Cardiac muscle cell (in vitro differentiated cells and primary cell): Measurements from ENCODE around the gene PRKAR1B. TPM values are rescaled to one million over a fixed set of nuclear protein-coding genes. Genes with fewer than 3 reads are reported as not detected.

ENCODE experiments used
- DNase-seq, 2 donors: peaks; one replicate each; pipeline versions ENCODE4 v3.0.0 to v3.0.0-alpha.2; 2010 to 2017; ENCODE audit warnings: low read depth in 1 of 2, low spot score in 1 of 2
- H3K27ac ChIP-seq: fragments of 200-600 bp; sonication (generic); 2 replicates; pipeline ENCODE4 v1.5.1; 2016
- H3K27me3 ChIP-seq: fragments of 200-600 bp; sonication (generic); 2 replicates; pipeline ENCODE4 v1.6.0; 2016; ENCODE audit warnings: control low read depth
- H3K36me3 ChIP-seq: fragments of 200-600 bp; sonication (generic); 2 replicates; pipeline ENCODE4 v1.5.1; 2016; ENCODE audit warnings: control low read depth
- H3K4me1 ChIP-seq: fragments of 200-600 bp; sonication (generic); 2 replicates; pipeline ENCODE4 v1.8.1; 2017; ENCODE audit warnings: low read depth, mild to moderate bottlenecking, mixed run types
- H3K4me3 ChIP-seq: fragments of 200-600 bp; sonication (generic); 2 replicates; pipeline ENCODE4 v1.5.1; 2016; ENCODE audit warnings: mild to moderate bottlenecking
- H3K9me3 ChIP-seq: fragments of 200-600 bp; sonication (generic); 2 replicates; pipeline ENCODE4 v1.5.1; 2017; ENCODE audit warnings: low read depth, mild to moderate bottlenecking, control low read depth
- polyA plus RNA-seq: library from polyadenylated mRNA; unstranded; fragments of >200 nt; fragmentation: Nextera tagmentation; extraction: Ambion mirVana; gene quantifications from 2 replicates; pipeline ENCODE4 v1.2.1, GENCODE V29; 2016
- total RNA-seq: library from RNA; depleted of rRNA; stranded (reverse); fragments of >200 nt; gene quantifications from 2 replicates; pipeline ENCODE4 v1.2.3, GENCODE V29; 2016
- TF ChIP-seq, protein P1 (sequence below): IDR thresholded peaks from 2 replicates; pipeline ENCODE4 v1.5.1; 2012; ENCODE audit warnings: low read depth, mild to moderate bottlenecking, low read length

Gene PRKAR1B
- total and polyA plus RNA-seq, 2 experiments from 2014 or later = 32.8 to 40.2 TPM

DNA sequence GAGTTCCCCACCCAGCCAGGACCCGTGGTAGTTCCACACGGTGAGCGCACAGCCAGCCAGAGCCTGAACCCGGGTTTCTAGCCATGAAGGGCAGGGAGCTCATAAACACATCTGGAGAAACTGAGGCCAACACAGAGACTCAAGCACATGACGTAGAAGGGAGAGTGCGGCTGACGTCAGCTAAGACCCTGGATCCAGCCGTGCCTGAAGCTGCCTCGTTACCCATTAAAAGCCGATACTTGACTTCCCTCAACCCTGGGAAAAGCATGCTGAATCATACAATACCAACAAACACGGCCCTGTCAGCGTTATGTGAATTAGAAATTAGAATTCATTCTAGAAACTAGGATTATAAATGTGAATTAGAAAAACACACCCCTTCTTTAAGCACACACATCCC is 142.3 kb downstream of the PRKAR1B start:
- no peaks in the 10 kb centered on the region for H3K27me3 ChIP-seq
- H3K36me3 ChIP-seq = no peaks in the 10 kb centered on the region
- no peak overlapping the region for H3K27ac ChIP-seq
- DNase-seq = no peak
- H3K9me3 ChIP-seq = no peaks in the 10 kb centered on the region
- TF ChIP-seq, protein P1, sequence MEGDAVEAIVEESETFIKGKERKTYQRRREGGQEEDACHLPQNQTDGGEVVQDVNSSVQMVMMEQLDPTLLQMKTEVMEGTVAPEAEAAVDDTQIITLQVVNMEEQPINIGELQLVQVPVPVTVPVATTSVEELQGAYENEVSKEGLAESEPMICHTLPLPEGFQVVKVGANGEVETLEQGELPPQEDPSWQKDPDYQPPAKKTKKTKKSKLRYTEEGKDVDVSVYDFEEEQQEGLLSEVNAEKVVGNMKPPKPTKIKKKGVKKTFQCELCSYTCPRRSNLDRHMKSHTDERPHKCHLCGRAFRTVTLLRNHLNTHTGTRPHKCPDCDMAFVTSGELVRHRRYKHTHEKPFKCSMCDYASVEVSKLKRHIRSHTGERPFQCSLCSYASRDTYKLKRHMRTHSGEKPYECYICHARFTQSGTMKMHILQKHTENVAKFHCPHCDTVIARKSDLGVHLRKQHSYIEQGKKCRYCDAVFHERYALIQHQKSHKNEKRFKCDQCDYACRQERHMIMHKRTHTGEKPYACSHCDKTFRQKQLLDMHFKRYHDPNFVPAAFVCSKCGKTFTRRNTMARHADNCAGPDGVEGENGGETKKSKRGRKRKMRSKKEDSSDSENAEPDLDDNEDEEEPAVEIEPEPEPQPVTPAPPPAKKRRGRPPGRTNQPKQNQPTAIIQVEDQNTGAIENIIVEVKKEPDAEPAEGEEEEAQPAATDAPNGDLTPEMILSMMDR = no peak
- H3K4me1 ChIP-seq = no peaks in the 10 kb centered on the region
- no peak overlapping the region for H3K4me3 ChIP-seq

DNA sequence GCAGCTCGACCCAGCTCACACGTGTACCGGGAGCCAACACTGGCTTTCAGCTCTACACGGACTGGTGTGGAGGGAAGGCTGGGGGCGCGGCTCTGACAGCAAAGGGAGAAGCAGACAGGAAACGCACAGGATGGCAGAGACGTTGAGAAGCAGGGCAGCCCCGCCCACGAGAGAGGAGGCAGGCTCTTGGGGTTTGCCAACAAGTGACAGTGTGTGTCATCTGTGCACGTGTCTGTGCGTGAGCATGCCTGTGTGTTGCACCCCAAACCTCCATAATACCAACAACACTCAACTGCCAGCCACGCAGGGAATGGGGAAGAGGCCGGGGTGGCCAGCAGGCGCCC is 143.0 kb downstream of the PRKAR1B start:
- no peaks in the 10 kb centered on the region for H3K4me1 ChIP-seq
- TF ChIP-seq, protein P1 = no peak
- H3K9me3 ChIP-seq = no peaks in the 10 kb centered on the region
- no peak overlapping the region for H3K27ac ChIP-seq
- DNase-seq = no peak
- no peak overlapping the region for H3K4me3 ChIP-seq
- no peaks in the 10 kb centered on the region for H3K27me3 ChIP-seq
- H3K36me3 ChIP-seq = no peaks in the 10 kb centered on the region

DNA sequence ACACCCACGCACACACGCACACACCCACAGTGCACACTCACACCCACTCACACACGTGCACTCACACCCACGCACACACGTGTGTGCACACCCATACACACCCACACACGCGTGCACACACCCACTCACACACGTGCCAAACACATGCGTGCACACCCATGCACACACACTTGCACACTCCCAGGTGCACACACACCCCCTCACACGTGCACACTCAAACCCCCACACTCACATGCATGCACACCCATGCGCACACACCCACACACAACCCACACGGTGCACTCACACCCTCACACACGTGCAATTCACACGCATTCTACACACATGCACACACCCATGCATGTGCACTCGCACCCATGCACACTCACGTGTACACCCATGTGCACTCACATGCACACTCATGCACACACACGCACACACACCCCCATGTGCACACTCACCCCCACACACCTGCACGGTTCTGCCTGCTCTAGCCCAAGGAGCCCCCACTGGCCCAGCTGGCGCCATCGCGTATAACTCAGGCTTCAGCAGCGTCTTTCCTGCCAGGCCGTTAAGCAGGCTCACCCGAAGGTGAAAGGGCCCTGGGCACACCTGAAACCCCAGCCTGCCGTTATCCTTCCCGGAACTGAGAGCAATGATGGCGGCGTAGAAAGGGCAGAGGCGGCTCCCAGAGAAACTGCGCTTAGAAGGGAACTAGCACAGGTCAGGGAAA is 143.5 kb downstream of the PRKAR1B start:
- no peak for DNase-seq
- TF ChIP-seq, protein P1 = no peak
- no peak overlapping the region for H3K4me3 ChIP-seq
- H3K27me3 ChIP-seq = no peaks in the 10 kb centered on the region
- H3K36me3 ChIP-seq = no peaks in the 10 kb centered on the region
- H3K27ac ChIP-seq = no peak overlapping the region
- no peaks in the 10 kb centered on the region for H3K4me1 ChIP-seq
- H3K9me3 ChIP-seq = no peaks in the 10 kb centered on the region

DNA sequence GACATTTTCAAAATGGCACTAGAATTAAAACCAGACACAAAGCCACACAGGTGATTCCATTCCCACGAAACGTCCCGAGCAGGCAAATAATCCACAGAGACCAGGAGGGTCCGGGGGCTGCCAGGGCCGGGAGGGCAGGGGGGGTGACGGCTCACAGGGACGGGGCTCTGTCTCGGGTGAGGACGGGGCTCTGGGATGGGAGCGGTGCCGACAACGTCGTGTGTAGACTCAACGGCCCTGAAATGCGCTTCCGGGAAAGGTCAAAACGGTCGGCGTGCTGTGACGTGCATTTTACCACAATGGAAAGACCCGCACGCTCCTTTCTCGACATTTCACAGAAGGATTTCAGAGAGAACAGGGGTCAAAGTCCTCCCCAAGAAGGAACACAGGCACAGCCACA is 144.2 kb downstream of the PRKAR1B start:
- DNase-seq = no peak
- no peaks in the 10 kb centered on the region for H3K36me3 ChIP-seq
- TF ChIP-seq, protein P1 = no peak
- no peak overlapping the region for H3K4me3 ChIP-seq
- no peaks in the 10 kb centered on the region for H3K4me1 ChIP-seq
- H3K9me3 ChIP-seq = no peaks in the 10 kb centered on the region
- no peaks in the 10 kb centered on the region for H3K27me3 ChIP-seq
- H3K27ac ChIP-seq = no peak overlapping the region

DNA sequence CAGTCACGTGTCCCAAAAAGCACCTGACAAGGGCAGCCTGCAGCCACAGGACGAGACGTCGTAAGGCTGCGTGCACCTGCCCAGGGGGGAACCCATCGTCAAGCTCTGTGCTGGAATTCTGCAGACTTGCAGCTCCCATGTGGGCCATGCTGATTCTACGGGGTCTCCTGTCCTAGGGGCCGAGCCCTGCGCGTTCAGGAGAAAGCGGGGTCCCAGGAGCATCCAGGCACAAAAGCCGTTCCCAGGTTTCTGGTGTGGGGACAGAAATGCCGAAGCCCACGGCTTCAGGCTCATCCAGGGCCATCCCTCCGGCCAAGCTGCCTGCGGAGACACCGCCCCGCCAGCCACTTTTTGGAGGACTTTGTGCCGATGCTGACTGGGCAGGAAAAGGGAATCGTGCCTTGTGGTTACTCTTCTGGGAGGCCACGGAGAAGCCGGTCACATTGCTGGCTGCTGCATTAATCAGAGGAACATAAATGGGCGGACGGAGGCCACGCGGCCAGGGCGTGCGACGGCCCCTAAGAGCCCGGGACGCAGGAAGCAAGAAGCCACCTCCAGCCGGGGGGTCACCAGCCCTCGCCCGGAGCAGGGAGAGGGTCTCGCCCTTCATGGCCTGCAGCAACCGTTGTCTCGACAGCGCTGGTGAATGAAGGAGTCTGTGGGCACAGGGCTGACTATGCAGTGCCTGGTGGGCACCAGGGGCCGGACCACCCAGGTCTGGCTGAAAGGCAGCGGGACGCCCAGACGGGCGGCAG is 144.8 kb downstream of the PRKAR1B start:
- no peak overlapping the region for H3K4me3 ChIP-seq
- H3K27ac ChIP-seq = no peak overlapping the region
- no peaks in the 10 kb centered on the region for H3K4me1 ChIP-seq
- H3K36me3 ChIP-seq = no peaks in the 10 kb centered on the region
- no peaks in the 10 kb centered on the region for H3K9me3 ChIP-seq
- TF ChIP-seq, protein P1 = no peak
- DNase-seq = no peak
- H3K27me3 ChIP-seq = no peaks in the 10 kb centered on the region
